Urinary bladder (tissue), 4 donors: ENCODE data around the gene FOXK2. TPM values are rescaled to one million over a fixed set of nuclear protein-coding genes. Genes with fewer than 3 reads are reported as not detected.

ENCODE experiments used
- DNase-seq: peaks from one replicate; pipeline ENCODE4 v3.0.0-alpha.2; 2015; ENCODE audit errors: extremely low spot score
- H3K27ac ChIP-seq: one replicate; pipeline ENCODE4 v1.5.1; 2013; ENCODE audit warnings: low read depth, mild to moderate bottlenecking, moderate library complexity
- H3K36me3 ChIP-seq: one replicate; pipeline ENCODE4 v1.6.1; 2013; ENCODE audit warnings: mild to moderate bottlenecking, moderate library complexity; ENCODE audit not compliant: insufficient read depth
- H3K4me1 ChIP-seq: one replicate; pipeline ENCODE4 v1.6.1; 2013; ENCODE audit warnings: mild to moderate bottlenecking, moderate library complexity; ENCODE audit not compliant: insufficient read depth
- H3K4me3 ChIP-seq: one replicate; pipeline ENCODE4 v1.5.1; 2013; ENCODE audit warnings: low read depth, low read length
- WGBS: extraction: QIAGEN DNeasy Blood & Tissue Kit; methylation state at CpG from one replicate; pipeline ENCODE4 v1.1.7; 2013; 5-methylcytosine and 5-hydroxymethylcytosine counted together
- polyA plus RNA-seq: library from polyadenylated mRNA; stranded (reverse); fragments of 200-250 nt; gene quantifications from one replicate; pipeline ENCODE4 v1.2.3, GENCODE V29; 2013
- total RNA-seq: library from RNA; depleted of rRNA; stranded (reverse); fragments of >200 nt; gene quantifications from one replicate; pipeline ENCODE4 v1.2.3, GENCODE V29; 2014
- donor health status: healthy with polysubstance abuse.
- donor health status: healthy.

FOXK2 gene
- total and polyA plus RNA-seq, 2 donors = 19.9 to 24.0 TPM

DNA sequence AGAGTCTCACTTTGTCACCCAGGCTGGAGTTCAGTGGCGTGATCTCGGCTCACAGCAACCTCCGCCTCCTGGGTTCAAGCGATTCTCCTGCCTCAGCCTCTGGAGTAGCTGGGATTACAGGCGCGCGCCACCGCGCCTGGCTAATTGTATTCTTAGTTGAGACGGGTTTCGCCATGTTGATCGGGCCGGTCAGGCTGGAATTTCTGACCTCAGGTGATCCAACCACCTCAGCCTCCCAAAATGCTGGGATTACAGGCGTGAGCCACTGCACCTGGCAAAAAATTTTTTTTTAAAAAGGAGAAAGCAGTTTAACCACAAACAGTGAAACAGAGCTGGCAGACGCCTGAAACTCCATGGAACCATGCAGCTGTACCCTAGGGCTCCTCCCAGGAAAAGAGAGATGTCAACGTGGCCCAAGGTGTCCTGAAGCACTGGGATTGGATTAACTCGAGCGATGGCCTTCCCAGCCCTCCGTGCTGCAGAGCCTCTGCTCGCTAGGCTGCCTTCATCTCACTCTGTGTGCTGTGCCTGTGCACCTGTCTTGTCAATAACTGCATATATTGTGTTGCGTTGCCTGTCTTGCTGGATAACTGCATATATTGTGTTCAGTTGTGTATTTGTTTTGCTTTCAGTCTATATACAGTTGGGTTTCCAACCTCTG, 29.6 kb upstream of the FOXK2 start:
- Histone ChIP-seq H3K4me3 (no peak overlapping the region), H3K36me3 (no peaks in the 10 kb centered on the region), H3K27ac (no peak overlapping the region), H3K4me1 (peaks cover 1% of the 10 kb centered on the region)
- WGBS = 89% methylated on average over 21 of the region's 21 CpGs
- DNase-seq = no peak

DNA sequence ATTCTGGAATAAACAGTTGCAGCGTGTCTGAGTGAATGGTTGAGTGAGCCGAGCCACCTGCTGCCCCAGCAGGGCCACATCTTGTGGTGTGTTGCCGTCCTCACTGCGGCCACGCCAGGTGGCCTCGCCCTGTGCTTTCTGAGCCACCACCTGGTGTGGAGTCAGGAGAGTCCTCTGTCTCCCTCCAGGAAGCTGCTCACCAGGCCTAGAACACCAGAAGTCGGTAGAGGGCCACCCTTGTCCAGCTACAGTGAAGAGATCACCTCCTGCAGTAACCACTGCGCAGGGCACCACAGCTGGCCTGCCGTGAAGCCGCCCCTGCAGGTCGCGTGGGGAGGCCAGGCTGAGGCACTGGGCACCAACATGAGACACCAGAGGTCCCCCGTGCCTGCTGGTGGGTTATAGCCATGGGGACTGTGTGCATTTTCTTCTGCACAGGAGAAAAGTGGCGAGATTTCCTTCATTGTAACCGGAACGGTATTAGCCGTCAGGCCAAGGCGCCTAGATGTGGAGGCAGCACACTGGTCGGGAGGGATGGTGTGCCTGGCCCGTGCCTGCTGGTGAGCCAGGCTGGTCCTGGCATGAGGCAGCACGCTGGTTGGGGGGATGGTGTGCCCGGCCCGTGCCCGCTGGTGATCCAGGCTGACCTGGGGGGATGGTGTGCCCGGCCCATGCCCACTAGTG, 28.9 kb upstream of the FOXK2 start:
- no peak for DNase-seq
- Histone ChIP-seq H3K27ac (no peak overlapping the region), H3K36me3 (no peaks in the 10 kb centered on the region), H3K4me3 (no peak overlapping the region), H3K4me1 (peaks cover 1% of the 10 kb centered on the region)
- 83% methylated on average over 25 of the region's 25 CpGs for WGBS

DNA sequence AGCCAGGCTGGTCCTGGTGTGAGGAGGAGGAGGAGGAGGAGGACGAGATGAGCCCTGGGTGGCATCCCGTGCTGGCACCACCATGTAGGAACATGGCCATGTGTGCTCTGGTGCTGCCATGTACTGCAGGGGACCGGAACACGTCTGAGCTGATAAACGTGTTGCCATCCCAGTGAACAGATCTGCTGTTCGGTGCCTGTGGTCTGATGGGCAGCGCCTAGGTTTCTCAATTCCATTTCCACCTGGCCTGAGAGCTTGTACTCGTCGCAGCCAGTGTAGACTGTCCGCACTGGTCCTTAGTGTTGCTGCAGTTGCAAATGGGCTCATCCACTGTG, 28.4 kb upstream of the FOXK2 start:
- WGBS = 92% methylated on average over 10 of the region's 10 CpGs

DNA sequence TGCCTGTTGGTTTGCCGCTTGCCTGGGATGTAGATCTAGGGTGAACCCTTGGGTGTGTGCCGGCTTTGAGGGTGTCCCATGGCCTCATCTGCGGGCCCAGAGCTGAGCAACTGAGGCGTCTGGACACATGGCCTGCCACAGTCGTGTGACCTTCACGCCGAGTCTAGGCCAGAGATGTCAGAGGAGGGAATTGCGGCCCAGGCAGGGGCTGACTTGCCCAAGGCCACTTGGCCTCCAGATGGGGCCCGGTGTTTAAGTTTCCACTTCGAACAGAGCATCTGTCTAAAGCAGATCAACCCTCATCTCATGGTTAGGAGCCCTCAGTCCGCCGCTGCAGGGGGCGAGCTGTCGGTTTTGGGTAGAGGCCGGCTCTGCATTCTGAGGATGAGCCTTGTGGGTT, 28.0 kb upstream of the FOXK2 start:
- H3K27ac ChIP-seq = no peak overlapping the region
- no peak overlapping the region for H3K4me3 ChIP-seq
- H3K4me1 ChIP-seq = peaks cover 1% of the 10 kb centered on the region
- H3K36me3 ChIP-seq = no peaks in the 10 kb centered on the region
- 90% methylated on average over 15 of the region's 15 CpGs for WGBS
- no peak for DNase-seq

More for the DNA sequence above, 28.4 kb upstream of the FOXK2 start:
- H3K27ac ChIP-seq = no peak overlapping the region
- H3K36me3 ChIP-seq = no peaks in the 10 kb centered on the region
- DNase-seq = no peak
- no peak overlapping the region for H3K4me3 ChIP-seq
- peaks cover 1% of the 10 kb centered on the region for H3K4me1 ChIP-seq

DNA sequence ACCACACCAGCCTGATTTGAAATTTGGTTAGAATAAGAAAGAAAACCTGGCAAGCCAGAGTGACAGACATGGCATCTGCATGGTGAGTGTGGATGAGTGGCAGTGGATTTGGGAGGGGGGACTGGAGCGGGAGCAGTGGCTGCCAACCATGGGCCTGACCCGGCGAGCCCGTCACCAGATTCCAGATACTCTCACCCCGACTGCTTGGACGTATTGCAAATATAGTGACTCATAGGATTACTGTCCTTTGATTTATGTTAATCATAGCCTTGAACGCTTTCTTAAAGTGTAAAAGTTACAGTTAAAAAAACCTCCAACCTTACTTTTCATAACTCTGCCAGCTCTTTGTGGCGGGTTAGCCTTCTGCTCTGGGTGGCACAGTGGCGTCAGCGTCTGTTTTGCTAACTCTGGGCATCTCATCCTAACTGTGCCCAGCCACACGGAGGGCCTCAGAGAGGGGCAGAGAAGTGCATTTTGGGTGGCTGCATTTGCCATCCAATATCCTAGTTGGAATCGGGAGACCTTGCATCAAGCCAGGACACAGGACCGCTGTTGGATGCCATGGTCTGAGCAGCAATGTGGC, 26.8 kb upstream of the FOXK2 start:
- Histone ChIP-seq H3K27ac (no peak overlapping the region), H3K4me1 (no peaks in the 10 kb centered on the region), H3K36me3 (no peaks in the 10 kb centered on the region), H3K4me3 (no peak overlapping the region)
- DNase-seq = no peak
- 59% methylated on average over 13 of the region's 13 CpGs for WGBS

DNA sequence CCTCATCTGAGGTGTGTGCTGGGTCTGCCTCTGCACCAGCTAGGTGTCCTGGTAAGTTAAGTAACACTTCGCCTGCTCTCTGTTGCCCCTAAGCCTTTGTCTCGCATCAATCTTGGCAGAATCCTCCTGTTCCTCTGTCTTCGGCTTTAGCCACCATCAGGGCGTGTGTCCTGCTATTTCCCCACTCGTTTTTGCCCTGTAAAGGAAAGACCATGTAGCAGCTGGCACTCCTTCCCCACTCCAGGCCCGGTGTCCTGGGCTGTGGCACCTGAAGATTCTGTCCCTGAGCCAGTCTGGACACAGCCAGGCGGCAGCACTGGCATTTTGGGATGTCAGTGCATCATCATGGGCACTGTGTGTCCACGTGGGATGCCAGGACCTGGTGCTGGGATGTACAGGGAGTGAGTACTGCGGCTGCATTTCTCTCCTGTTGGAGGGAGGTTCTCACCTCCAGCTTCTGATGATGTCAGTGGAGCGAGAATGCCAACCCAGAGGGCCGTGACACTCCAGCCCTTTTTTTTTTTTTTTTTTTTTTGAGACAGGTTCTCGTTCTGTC, 26.2 kb upstream of the FOXK2 start:
- Histone ChIP-seq H3K4me1 (no peaks in the 10 kb centered on the region), H3K27ac (no peak overlapping the region), H3K4me3 (no peak overlapping the region), H3K36me3 (no peaks in the 10 kb centered on the region)
- 81% methylated on average over 12 of the region's 12 CpGs for WGBS
- DNase-seq = no peak

DNA sequence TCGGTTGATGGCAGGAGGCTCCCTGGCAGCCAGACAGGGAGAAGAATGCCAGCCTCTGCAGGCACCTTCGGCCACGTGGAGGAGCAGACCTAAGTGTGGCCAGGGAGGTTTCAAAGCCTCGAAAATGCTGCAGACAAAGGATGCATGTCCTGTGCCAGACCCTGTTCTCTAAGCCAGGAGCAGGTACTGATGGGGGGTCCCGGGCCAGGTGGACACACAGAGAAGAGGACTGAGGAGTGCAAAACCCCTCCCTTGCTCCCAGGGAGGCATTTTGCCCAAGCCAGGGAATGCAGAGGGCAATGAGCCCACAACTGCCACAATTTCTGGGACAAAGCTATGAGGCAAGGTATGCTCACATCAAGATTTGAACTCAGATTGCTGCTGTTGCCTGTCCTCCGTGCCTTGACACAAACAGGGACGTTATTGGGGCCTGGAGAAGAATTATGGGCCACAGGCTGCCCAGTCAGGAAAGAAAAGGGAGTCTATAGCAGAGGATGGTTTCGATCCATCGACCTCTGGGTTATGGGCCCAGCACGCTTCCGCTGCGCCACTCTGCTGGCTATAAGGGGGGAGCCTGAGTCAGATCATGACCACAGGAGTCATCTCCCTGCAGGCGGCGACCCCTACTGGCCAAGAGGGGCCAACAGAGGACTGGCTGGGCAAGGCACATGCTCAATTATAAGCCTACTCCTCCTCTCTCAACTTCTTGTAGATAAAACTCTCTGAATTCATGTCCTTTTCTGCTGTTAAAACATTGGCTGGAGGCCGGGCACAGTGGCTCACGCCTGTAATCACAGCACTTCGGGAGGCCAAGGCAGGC, 25.1 kb upstream of the FOXK2 start:
- 8% methylated on average over 17 of the region's 17 CpGs for WGBS
- no peak overlapping the region for H3K4me3 ChIP-seq

DNA sequence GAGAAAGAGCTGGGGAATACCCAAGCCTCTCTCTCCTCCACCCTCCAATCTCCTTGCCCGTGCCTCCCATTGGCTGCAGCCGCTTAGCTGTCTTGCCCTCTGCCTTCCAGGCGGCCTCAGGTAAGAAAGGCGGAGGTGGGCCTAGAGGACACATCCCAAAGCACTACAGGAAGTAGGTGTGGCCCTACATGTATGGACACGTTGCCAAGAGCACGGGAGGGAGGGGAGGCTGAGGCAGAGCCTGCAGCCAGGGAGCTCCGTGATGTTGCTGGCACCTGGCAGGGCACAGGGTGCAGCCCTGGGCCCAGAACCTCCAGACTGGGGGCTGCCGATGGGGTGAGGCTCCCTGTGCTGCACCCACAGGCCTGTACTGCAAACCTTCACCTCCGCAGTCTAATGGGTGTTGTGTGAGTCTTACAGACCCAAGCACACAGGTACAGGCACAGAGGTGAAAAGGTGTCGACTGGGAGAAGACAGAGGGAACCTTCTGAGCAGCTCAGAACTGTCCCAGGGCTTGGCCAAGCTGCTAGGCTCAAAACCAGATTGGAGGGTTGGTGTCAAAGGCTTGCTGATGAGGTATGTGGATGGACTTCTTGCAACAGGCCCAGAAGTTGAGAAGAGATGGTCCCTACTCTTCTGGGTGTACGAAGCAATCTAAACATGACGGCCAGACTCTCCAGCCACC, 23.5 kb upstream of the FOXK2 start:
- 61% methylated on average over 12 of the region's 12 CpGs for WGBS
- no peak overlapping the region for H3K4me3 ChIP-seq
- H3K27ac ChIP-seq = peak overlapping the region; percentile 13
- H3K36me3 ChIP-seq = no peaks in the 10 kb centered on the region
- no peak for DNase-seq
- no peaks in the 10 kb centered on the region for H3K4me1 ChIP-seq

More for the DNA sequence above, 25.1 kb upstream of the FOXK2 start:
- H3K27ac ChIP-seq = no peak overlapping the region
- peak; percentile 49 for DNase-seq
- H3K4me1 ChIP-seq = no peaks in the 10 kb centered on the region
- H3K36me3 ChIP-seq = no peaks in the 10 kb centered on the region

DNA sequence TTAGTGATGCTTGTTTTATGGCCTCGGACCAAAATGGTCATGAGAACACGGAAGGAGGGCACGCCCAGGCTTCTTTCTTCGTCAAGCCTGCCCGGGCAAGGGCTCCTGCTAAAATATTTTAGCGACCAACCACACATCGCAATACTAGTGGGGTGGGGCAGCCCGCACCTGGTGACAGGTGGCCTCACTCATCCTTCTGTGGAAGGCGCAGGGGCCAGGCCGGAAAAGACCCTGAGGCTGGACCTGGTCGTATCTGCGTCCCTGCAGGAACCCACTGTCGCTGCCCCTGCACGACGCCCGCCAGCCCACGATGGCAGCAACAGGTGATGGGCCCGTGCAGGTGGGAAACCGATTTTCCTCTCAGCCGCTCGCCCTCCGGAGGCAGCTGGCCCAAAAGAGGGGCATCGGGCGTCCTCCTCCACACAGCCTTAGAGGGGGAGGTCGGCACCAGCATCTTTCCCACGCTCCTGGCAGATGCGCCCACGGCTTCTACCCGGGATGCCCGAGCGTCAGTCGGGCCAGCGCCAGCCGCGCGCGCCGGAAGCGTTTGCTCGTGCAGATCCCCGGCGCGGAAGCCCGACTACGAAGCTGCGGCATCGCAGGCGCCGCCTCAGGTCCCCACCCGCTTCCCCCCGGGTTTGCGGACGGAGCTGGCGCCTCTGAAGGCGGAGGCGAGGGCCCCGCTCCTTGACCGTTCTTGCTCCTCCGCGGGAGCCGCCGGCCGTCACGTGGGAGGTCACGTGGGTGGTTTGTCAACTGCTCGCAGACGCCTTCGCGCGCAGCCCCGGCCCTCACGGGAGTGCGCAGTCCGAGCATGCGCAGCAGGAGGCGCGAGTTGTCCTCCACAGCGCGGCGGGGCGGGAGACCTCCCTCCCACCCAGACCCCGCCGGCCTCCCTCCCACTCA, 22.8 kb upstream of the FOXK2 start:
- Histone ChIP-seq H3K4me3 (peak overlapping the region; percentile 53), H3K36me3 (no peaks in the 10 kb centered on the region), H3K27ac (peak overlapping the region; percentile 81), H3K4me1 (no peaks in the 10 kb centered on the region)
- 7% methylated on average over 83 of the region's 83 CpGs for WGBS
- peak; percentile 82 for DNase-seq

DNA sequence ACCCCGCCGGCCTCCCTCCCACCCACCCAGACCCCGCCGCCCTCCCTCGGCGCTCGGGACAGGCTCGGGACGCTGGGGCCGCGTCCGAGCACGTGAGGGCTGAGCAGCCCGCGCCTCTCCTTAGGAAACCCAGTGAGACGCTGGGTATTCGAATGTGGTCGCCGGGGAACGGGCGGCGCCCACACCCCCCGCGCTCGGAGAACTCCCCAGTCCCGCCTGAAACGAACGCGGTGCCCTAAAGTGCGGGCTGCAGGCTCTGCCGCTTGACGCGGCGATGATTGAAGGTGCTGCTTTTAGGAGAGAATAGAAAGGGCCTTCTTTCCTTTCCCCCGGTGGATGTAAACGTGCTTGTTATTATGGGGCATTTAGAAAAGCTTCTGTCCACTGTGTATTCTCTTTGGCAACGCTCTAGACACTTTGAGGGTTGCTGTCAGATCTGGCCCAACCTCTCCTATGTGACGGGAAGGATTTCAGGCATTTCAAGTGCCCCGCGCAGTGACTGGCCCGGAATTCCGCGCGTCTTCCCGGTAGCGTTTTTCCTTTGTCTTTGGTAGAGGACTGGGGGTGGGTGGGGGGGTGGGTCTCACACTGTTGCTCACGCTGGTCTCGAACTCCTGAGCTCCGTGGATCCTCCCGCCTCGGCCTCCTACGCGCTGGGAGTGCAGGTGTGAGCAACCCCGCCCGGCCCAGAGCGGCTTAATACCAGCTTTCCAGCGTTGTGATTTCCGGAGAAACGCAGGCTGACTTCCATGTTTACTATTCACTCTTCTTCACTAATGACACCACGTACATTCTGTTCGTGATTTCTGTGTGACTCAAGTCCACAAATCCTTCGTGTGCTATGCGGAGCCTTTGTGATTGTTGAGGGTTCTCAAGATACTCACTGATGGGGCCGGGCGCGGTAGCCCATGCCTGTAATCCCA, 21.8 kb upstream of the FOXK2 start:
- DNase-seq = no peak
- H3K4me1 ChIP-seq = no peaks in the 10 kb centered on the region
- H3K36me3 ChIP-seq = no peaks in the 10 kb centered on the region
- 4% methylated on average over 66 of the region's 66 CpGs for WGBS
- no peak overlapping the region for H3K27ac ChIP-seq
- H3K4me3 ChIP-seq = peak overlapping the region; percentile 53

DNA sequence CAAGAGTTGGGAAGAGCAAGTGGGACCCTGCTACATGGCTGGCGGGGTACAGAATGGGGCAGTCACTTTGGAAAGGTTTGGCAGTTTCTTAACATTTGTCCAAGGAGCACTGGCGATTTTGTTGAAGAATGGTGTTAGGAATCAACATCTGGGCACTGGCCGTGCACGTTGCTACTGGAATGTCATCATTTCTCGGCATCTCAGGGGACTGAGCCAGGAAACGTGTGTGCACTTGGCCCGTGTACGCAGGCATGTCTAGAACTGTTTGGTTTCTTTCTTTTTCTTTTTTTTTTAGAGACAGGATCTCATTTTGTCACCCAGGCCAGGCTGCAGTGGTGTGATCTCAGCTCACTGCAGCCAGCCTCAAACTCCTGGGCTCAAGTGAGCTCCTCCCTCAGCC, 17.3 kb upstream of the FOXK2 start:
- Histone ChIP-seq H3K4me1 (no peaks in the 10 kb centered on the region), H3K27ac (no peak overlapping the region), H3K36me3 (no peaks in the 10 kb centered on the region), H3K4me3 (no peak overlapping the region)
- no peak for DNase-seq
- 42% methylated on average over 8 of the region's 8 CpGs for WGBS
